ENCODE results near the gene CDC37. TPM values are rescaled to one million over a fixed set of nuclear protein-coding genes. Genes with fewer than 3 reads are reported as not detected.

CDC37 gene
- total RNA-seq = 100 to 1,000 TPM in 2 of 4 donors, 10 to 100 TPM in 2; 85.3 to 181 (median 119) TPM

GRCh38 chr19:10403137-10404021 is at the start of gene CDC37:
TSS of gene CDC37 (minus strand) at chr19:10403542. CDS start at chr19:10403479, 63 bp downstream.
- no peak for TF ChIP-seq CTCF (IDR thresholded peaks at IDR 0.05; ENCODE audit: low read depth)

- no peak for TF ChIP-seq CTCF (IDR thresholded peaks at IDR 0.05; ENCODE audit: low read depth)
These were observed 47.7 kb upstream of the CDC37 start for GRCh38 chr19:10450853-10451609.

- no peak for TF ChIP-seq CTCF (IDR thresholded peaks at IDR 0.05; ENCODE audit: low read depth)
These were observed 47.0 kb upstream of the CDC37 start for GRCh38 chr19:10450191-10450852.

GRCh38 chr19:10449037-10449436 is 45.7 kb upstream of the CDC37 start:
- TF ChIP-seq CTCF (IDR thresholded peaks at IDR 0.05; ENCODE audit: low read depth) = no peak

GRCh38 chr19:10442698-10443097 is 39.4 kb upstream of the CDC37 start:
- TF ChIP-seq CTCF (IDR thresholded peaks at IDR 0.05; ENCODE audit: low read depth) = no peak

- TF ChIP-seq CTCF (IDR thresholded peaks at IDR 0.05; ENCODE audit: low read depth) = no peak
These were observed 36.2 kb upstream of the CDC37 start for GRCh38 chr19:10439588-10439987.

- TF ChIP-seq CTCF (IDR thresholded peaks at IDR 0.05; ENCODE audit: low read depth) = no peak
These were observed 29.8 kb upstream of the CDC37 start for GRCh38 chr19:10433131-10433536.
